SH-SY5Y (cell line): ENCODE results near the gene UNC13A.

Source experiments
- GATA2 ChIP-seq: IDR thresholded peaks from 2 replicates; pipeline ENCODE4 v1.6.1; 2011; ENCODE audit warnings: mild to moderate bottlenecking, low read depth, low read length
- GATA3 ChIP-seq: IDR thresholded peaks from 2 replicates; pipeline ENCODE4 v1.6.1; 2011; ENCODE audit warnings: low read depth, mild to moderate bottlenecking, low read length, moderate library complexity

Gene UNC13A

GRCh38 chr19:17553256-17553655 lies 134.9 kb downstream of the UNC13A start:
- no peak for TF ChIP-seq GATA2
- no peak for TF ChIP-seq GATA3
